Ovary (tissue), 3 donors: ENCODE data around the gene ZMAT5.

ENCODE experiments used
- EP300 ChIP-seq: sonication (generic); formaldehyde crosslinking; IDR thresholded peaks from one replicate; pipeline ENCODE4 v1.6.1; 2017; ENCODE audit warnings: antibody characterized with exemption
- POLR2A ChIP-seq: fragments of 450-650 bp; IDR thresholded peaks from one replicate; pipeline ENCODE4 v1.6.1; 2017; ENCODE audit warnings: antibody characterized with exemption, mild to moderate bottlenecking, moderate library complexity
- TF ChIP-seq, protein P1 (sequence below), 3 donors: fragments of 450-650 bp in 2 of 3; fragments of 200-600 bp in 1 of 3; IDR thresholded peaks; one replicate each; pipeline versions ENCODE4 v1.5.1 to v1.8.0; 2016 to 2022; ENCODE audit warnings: antibody characterized with exemption in 3 of 3, mild to moderate bottlenecking in 1 of 3
- donor health status: DM: no; HTN: no; CAD: no.

DNA sequence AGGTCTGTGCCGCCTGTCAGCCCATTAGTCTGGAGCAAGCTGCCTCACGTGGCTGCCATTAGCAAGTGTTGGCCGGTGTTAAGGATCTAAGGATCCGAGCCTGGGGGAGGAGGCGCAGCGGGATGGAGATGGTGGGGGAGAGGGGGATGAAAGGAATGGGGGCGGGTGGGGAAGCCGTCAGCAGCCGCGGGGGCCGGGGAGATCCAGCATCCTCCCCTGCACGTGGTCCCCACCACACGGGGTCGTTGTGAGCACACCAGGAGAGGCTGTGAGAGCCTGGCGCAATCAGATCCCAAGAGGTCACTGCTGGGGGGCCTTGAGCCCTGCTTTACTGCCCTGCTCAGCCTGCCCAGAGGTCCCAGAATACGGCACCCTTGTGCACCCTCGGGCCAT, 39.7 kb downstream of the ZMAT5 start:
- TF ChIP-seq, protein P1, sequence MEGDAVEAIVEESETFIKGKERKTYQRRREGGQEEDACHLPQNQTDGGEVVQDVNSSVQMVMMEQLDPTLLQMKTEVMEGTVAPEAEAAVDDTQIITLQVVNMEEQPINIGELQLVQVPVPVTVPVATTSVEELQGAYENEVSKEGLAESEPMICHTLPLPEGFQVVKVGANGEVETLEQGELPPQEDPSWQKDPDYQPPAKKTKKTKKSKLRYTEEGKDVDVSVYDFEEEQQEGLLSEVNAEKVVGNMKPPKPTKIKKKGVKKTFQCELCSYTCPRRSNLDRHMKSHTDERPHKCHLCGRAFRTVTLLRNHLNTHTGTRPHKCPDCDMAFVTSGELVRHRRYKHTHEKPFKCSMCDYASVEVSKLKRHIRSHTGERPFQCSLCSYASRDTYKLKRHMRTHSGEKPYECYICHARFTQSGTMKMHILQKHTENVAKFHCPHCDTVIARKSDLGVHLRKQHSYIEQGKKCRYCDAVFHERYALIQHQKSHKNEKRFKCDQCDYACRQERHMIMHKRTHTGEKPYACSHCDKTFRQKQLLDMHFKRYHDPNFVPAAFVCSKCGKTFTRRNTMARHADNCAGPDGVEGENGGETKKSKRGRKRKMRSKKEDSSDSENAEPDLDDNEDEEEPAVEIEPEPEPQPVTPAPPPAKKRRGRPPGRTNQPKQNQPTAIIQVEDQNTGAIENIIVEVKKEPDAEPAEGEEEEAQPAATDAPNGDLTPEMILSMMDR (IDR thresholded peaks at IDR 0.05): no peak
- TF ChIP-seq POLR2A: no peak
- no peak for TF ChIP-seq EP300
